ENCODE data around the gene P3H2.
"Not testable (repeated sequence)": the region's sequence is repeated elsewhere in the genome, so short reads cannot be mapped to it uniquely, and the experiment has no call there.

P3H2 gene

DNA sequence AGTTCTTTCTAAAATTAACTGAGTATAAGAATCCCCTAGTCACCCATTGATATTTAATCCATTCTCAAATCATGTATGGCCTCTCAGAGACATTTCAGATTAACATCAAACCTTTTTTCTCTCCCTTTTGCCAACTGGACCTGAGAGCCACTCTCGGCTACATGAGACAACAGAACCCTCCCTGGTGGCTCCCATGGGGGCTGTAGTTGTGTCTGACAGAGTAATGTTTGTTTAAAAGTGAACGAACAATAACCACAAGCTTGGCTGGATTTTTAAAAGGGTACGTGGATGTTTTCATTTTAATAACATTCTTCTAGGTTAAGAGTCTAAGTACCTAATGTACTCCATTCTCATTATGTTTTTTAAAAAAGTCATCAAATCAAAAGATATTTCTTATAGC lies 37.1 kb downstream of the P3H2 start:
- no peak for DNase-seq

DNA sequence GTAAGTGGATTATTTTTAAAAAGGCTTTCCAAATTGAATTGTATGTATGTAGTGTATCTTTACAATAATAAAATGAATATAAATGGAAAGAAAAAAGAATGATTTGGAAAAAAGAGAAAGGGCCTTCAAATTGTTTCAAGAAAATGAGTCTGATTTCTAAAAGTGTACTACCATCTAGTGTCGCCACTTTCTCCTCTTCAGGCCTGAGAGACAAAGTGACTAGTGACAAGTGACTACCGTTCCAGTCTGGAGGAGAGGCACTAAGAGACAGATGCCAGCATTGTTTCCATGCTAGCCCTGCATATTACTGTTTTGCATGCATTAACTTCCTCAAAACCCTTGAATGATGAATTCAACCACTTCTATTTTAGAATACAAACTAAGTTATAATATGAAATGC lies 39.3 kb downstream of the P3H2 start:
- DNase-seq: no peak

- not testable (repeated sequence) for DNase-seq
Measured at GRCh38 chr3:190079173-190079572, 41.5 kb downstream of the P3H2 start.

DNA sequence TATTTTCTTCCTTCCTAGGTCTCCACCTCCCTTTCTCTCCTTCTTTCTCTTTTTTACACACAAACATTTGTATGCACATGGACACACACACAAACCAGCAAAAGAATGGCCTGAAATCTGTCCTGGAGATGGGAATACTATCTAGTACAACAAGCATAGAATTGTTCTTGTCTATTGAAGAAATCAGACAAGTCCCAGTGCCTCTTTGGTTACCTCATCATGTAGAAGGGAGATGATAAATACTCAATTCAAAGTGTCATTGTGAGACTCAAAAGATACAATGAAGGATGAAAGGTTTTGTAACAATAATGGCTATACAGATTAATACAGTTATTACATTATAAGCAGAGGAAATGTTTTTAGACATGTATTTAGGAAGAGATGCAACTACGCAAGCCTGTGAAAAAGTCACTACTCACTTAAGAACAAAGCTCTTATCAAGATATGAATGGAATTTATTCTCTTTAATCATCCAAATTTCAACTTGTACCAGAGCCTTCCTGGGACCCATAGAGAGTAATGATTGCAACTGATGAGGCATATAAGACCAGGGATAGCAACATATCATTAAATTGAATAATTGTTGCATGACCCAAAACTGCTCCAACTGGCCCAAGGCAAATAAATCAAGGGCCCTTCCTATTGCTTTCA lies 43.2 kb downstream of the P3H2 start:
- DNase-seq: no peak

GRCh38 chr3:190076601-190077394 lies 43.9 kb downstream of the P3H2 start:
- DNase-seq: no peak

DNA sequence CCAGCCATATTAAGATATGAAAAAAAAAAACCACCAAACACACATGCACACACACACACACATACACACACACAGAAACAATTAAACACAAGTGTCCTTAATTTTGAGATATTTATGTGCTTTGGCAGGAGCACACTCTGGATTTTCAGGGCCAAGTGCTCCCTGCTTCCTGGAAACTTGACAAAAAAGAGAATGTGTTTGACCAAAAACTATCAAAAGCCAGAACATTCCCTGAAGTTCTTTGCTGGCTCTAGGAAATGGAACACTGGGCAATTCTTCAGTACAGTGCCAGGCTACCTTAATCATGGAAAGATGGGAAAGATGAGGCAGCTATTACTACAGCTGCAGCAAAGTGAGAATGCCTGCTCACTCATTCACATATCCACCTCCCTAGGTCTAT lies 44.6 kb downstream of the P3H2 start:
- no peak for DNase-seq

GRCh38 chr3:190074817-190075216 lies 45.9 kb downstream of the P3H2 start:
- no peak for DNase-seq

- DNase-seq: no peak
Measured at GRCh38 chr3:190073264-190074008, 47.3 kb downstream of the P3H2 start.

GRCh38 chr3:190072856-190073255 lies 47.8 kb downstream of the P3H2 start:
- DNase-seq: no peak

DNA sequence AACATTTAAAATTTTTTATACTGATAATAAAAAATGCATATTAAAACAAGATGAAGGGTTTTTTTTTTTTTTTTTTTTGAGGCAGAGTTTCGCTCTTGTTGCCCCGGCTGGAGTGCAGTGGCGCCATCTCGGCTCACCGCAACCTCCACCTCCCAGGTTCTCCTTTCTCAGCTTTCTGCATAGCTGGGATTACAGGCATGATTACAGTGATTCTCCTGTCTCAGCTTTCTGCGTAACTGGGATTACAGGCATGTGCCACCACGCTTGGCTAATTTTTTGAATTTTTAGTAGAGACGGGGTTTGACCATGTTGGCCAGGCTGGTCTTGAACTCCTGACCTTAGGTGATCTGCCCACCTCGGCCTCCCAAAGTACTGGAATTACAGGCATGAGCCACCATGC lies 48.8 kb downstream of the P3H2 start:
- DNase-seq: not testable (repeated sequence)

DNA sequence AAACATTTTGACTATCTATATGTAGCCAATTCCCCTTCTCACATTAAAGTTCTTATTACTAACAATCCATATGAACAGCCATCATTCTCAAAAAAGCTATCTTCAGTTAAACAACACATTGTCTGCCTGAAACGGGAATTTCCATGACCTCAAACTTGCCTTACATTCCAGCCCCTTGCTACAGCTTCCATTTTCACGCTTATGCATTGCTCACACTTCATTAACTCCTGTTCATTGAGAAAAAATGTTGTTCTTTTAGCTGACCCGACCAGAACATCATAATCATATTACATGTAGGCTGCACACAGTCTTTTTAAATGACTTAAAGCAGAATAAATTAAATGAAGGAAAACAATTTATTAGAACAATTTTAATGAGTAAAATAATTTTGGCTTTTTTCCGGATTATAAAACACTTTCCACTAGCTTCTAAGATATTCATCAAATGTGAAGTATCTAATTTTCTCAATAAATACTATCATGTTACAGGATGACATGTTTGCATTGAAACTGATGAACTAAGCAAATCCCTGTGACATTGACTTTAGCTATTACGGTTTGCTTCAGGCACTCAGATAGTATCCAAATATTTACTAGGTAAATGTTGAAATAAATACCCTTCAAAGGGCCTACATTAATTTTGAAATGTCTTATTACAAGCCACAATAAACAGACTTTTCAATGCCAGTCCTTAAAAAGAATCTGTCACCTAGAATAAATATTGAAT lies 49.9 kb downstream of the P3H2 start:
- DNase-seq: no peak

- no peak for DNase-seq
Measured at GRCh38 chr3:190065204-190065603, 55.5 kb downstream of the P3H2 start.

GRCh38 chr3:190064659-190065058 lies 56.0 kb downstream of the P3H2 start:
- no peak for DNase-seq

- DNase-seq: no peak
Measured at GRCh38 chr3:190064112-190064511, 56.6 kb downstream of the P3H2 start.

DNA sequence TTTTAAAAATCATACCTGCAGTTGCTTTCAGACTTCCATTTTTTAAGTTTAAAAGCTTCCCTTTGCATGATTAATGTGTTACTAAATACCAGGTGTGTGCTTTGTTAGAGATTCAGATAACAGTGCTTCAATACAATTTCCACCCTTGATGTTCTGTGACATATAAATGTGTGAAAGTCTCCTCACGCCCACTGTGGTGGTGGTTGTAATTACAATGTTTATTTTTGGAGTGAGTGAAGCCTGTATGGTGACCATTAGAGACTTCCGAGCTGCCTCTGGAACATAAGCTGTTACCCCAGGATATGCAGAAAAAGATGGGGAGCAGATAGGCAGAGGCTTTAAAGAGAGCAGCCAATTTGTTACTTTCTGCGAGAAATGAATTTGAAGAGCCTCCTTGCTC lies 57.2 kb downstream of the P3H2 start:
- no peak for DNase-seq

GRCh38 chr3:190060192-190060775 lies 60.4 kb downstream of the P3H2 start:
- no peak for DNase-seq

DNA sequence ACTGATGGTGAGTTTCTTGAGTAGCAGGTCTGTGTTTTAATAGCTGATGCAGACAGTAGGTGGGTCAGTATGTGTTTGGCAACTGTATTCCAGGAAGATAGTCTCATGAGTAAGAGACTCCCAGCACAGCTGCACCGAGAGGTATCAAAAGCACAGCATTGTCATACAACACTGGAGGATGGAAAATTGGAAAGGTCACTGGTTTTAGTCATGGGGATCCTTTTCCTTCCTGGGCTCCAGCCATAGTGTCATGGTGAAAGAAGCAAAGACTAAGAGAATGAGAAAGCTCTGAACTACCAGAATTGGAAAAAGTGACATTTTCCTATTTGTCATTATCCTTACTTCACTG lies 61.5 kb downstream of the P3H2 start:
- DNase-seq: no peak

- DNase-seq: no peak
Measured at GRCh38 chr3:190058521-190059241, 62.0 kb downstream of the P3H2 start.

DNA sequence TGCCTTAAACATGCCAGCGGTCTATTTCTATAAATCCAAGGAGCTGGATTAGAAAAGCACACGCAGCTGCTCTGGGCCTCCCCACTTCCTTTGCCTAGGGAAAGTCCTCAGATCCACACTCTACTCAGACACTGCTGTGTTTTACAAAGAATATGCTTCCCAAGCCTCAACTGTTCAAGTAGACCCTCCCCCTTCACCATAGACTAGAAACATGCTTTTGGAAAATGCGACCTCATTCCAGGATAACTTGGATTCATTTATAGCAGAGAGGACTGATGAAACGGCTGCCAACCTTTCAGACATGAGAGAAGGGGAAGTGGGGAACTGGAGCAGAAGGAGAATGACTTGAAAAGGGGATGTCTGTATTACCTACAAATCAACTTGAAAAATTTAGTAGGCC lies 64.0 kb downstream of the P3H2 start:
- DNase-seq: no peak

DNA sequence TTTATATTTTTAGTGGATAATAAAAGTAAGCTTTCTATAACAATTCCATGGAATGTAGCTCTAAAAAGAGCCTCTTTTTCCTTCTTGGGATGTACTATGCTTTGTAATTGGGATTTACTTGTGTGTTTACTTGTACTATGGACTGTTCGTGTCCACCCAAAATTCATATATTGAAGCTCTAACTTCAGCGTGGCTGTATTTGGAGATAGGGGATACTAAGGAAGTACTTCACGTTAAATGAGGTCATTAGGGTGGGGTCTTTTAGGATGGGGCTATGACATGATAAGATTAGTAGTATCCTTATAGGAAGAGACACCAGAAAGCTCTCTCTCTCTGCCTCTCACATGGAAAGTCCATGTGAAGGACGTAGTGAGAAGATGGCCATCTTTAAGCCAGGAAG lies 64.9 kb downstream of the P3H2 start:
- DNase-seq: no peak

DNA sequence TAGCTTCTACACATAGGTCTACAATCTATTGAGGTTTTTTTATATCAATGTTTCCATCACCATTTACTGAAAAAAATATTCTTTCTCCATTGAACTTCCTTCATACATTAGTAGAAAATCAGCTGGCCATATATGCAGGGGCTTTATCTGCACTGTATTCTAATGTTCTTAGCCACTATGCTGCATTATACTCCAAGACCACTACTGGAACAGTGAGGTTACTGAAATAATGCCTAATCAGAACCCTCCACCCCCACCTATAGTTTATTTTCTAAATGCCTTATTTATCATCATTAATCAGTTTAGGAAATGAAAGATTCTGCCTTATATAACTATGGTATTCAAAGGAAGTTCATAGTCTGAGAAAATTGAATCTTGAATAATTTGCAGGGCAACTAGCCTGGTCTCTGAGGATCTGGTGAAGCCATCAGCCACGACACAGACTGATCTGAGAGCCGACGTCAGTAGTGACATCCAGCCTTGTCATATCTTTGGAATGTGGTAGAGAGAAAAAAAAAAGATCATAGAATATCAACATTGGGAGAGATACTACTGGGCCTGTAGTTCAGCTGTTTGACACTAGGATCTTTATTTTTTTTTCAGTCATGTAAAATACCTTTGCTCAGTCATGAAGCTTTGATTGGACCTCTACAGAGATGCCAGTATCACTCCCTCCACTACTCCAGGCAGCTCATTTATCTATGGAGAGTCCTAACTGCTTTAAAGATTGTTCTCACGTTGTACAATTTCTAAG lies 66.6 kb downstream of the P3H2 start:
- DNase-seq: no peak

DNA sequence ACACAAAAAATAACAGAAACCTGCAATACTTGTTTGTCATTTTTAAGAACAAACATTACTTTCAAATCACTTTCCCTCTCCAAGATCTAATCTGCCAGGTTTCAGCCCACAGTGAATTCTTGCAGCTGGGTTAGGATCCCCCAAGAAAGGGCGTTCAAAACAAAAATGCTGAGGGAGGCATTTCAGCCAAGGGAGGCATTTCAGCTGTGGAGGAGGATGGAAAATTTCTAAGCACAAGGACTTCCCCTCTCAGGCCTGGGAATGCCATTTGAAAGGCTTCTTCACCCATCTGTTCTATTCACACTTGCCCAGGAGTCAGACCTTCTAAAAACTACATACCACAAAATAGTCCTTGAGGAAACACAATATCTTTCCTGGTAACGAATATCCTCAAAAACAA lies 69.1 kb downstream of the P3H2 start:
- DNase-seq: no peak
